Skeletal muscle tissue (tissue), 4 donors: ENCODE data around the gene HCST. TPM values are rescaled to one million over a fixed set of nuclear protein-coding genes. Genes with fewer than 3 reads are reported as not detected.

Experiments
- H3K27ac ChIP-seq: one replicate; pipeline ENCODE4 v1.7.0; 2013; ENCODE audit warnings: mild to moderate bottlenecking, low read depth, low read length, inconsistent platforms
- H3K27me3 ChIP-seq, 3 donors: one replicate each; pipeline ENCODE4 v1.7.0; 2013; ENCODE audit warnings: low read length in 3 of 3; ENCODE audit not compliant: control insufficient read depth in 3 of 3, insufficient read depth in 3 of 3
- H3K36me3 ChIP-seq, 3 donors: one replicate each; pipeline ENCODE4 v1.7.0; 2013; ENCODE audit warnings: low read length in 3 of 3; ENCODE audit not compliant: control insufficient read depth in 3 of 3, insufficient read depth in 3 of 3
- H3K4me1 ChIP-seq, 3 donors: one replicate each; pipeline ENCODE4 v1.7.0; 2013; ENCODE audit warnings: low read length in 3 of 3, mild to moderate bottlenecking in 3 of 3; ENCODE audit not compliant: control insufficient read depth in 3 of 3, insufficient read depth in 3 of 3
- H3K4me3 ChIP-seq, 3 donors: one replicate each; pipeline ENCODE4 v1.7.0; 2013; ENCODE audit warnings: low read length in 3 of 3
- H3K9ac ChIP-seq, 3 donors: one replicate each; pipeline ENCODE4 v1.7.0; 2013; ENCODE audit warnings: low read length in 3 of 3, mild to moderate bottlenecking in 3 of 3, moderate library complexity in 2 of 3, low read depth in 1 of 3
- H3K9me3 ChIP-seq, 3 donors: one replicate each; pipeline ENCODE4 v1.7.0; 2013; ENCODE audit warnings: low read length in 3 of 3; ENCODE audit not compliant: control insufficient read depth in 3 of 3
- total RNA-seq: library from RNA; depleted of rRNA; stranded (reverse); fragments of >200 nt; gene quantifications from one replicate; pipeline ENCODE4 v1.2.3, GENCODE V29; 2014
- donor health status: Osteomylitis.

Gene HCST
- total RNA-seq, 1 donor from 2014 or later: 1.6 TPM

GRCh38 chr19:35931874-35932202, 29.5 kb downstream of the HCST start:
- H3K9ac ChIP-seq: peak overlapping the region in 2 of 3 donors; percentile 58 to 61
- H3K36me3 ChIP-seq: no peaks in the 10 kb centered on the region
- peak overlapping the region; percentile 57 to 76 (median 67) for H3K4me3 ChIP-seq
- peaks cover 19 to 32% (median 21%) of the 10 kb centered on the region in 3 donors for H3K4me1 ChIP-seq
- peak overlapping the region; percentile 55 for H3K27ac ChIP-seq
- peaks cover 0 to under 1% (median 0%) of the 10 kb centered on the region in 3 donors for H3K27me3 ChIP-seq
- no peaks in the 10 kb centered on the region for H3K9me3 ChIP-seq

DNA sequence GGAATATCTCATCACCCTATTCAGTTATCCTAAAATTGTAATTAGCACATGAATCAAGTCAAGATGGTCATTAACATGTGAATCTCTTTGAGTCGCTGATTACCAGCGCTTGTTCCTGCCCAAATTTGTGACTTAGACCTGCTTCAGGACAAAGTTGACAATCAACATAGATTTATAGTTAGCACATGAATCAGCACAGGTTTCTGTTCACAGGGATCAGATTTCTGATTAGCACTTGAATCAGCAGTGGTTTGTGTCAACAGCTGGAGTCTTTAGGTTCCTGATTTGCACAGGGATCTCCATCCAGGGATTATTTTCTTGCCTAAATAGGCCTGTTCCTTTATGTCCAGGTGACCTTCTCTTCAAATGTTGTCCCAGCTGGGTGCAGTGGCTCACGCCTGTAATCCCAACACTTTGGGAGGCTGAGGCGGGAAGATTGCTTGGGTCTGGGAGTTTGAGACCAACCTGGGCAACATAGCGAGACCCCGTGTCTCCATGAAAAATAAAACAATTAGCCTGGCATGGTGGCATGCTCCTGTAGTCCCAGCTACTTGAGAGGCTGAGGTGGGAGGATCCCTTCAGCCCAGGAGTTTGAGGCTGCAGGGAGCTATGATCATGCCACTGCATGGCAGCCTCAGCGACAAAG, 30.1 kb downstream of the HCST start:
- Histone ChIP-seq H3K9ac (peak overlapping the region in 1 of 3 donors; percentile 61), H3K4me3 (peak overlapping the region in 2 of 3 donors; percentile 57 to 76), H3K9me3 (no peaks in the 10 kb centered on the region), H3K27ac (peak overlapping the region; percentile 55), H3K4me1 (peaks cover 25 to 37% (median 27%) of the 10 kb centered on the region in 3 donors), H3K27me3 (no peaks in the 10 kb centered on the region), H3K36me3 (no peaks in the 10 kb centered on the region)

GRCh38 chr19:35935911-35936737, 33.8 kb downstream of the HCST start, which contains the start of gene LRFN3:
LRFN3 (plus strand) TSS chr19:35936374; CDS start chr19:35939426, 3,052 bp downstream.
- Histone ChIP-seq H3K9me3 (no peaks in the 10 kb centered on the region), H3K4me1 (peaks cover 31 to 48% (median 36%) of the 10 kb centered on the region in 3 donors), H3K4me3 (peak within 1 kb of the TSS; percentile 77 to 91 (median 80)), H3K36me3 (peaks cover 0 to 10% (median 0%) of the 10 kb centered on the region in 3 donors), H3K27ac (peak within 1 kb of the TSS; percentile 68), H3K9ac (peak within 1 kb of the TSS; percentile 81 to 85 (median 84)), H3K27me3 (no peaks in the 10 kb centered on the region)

DNA sequence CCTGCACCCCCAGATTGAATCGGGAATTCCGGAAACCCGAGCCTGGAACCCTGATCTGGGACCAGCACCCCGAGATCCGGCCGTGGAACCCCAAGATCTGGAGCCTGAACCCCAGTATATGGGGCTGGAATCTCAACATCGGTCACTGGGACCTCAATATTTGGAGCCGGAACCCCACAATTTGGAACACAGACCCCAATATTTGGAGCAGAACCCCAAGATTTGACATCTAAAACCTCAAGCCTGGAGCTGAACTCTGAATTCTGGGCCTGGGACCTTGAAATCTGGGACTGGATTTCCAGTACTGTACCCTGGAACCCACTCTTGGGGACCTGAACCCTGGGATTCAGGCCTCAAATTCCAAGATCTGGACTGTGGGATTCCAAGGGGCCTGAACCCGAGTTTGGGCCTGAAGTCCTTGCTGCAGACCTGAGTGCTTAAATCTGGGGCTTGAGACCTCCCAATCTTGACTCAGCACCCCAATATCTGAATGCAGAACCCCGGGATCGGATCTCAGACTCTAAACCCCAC, 34.5 kb downstream of the HCST start:
- Histone ChIP-seq H3K4me3 (peak overlapping the region; percentile 69 to 77 (median 73)), H3K27me3 (no peaks in the 10 kb centered on the region), H3K36me3 (peaks cover 0 to 12% (median 0%) of the 10 kb centered on the region in 3 donors), H3K9me3 (no peaks in the 10 kb centered on the region), H3K27ac (peak overlapping the region; percentile 68), H3K9ac (peak overlapping the region; percentile 73 to 84 (median 81)), H3K4me1 (peaks cover 28 to 45% (median 32%) of the 10 kb centered on the region in 3 donors)

DNA sequence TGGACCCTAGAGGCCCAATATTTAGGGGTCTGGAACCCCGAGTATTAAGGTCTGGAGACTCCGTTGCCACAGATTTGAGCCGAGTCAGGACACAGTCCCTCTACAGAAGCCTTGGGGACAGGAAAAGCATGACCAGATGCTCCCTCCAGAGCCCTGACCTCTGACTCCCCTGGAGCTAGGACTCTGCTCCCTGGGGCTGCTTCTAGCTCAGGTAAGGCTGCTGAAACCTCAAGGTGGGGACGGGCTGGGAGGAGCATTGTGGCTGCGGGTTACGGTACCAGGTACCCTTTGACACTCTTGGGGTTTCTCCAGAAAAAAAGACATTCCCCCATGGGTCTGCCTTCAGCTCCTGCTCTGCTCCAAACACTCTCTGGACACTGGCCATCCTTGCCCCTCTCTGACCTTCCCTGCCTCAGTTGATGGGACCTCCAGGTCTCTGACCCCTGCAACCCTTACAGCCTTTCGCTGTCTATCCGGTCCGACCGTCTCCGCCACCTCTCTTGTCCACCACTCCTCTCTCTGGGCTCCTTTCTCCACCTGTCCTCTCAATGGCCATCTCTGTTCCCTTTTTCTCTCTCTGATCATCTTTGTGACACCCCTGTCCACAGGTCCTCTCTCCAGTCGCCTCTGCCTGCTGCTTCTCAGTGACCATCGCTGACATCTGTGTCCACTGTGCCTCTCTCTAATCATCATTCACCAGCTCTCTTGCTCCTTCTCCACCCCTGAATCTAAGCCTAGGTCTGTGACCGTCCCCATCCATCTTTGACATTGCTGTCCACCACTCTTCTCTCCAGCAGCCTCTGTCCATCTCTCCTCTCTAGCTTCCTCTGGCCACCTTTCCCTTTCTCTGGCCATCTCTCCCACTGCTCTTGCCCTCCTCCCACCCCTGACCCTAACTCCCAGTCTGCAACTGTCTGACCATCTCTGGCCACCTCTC, 35.3 kb downstream of the HCST start:
- peak overlapping the region; percentile 68 for H3K27ac ChIP-seq
- peaks cover 26 to 38% (median 30%) of the 10 kb centered on the region in 3 donors for H3K4me1 ChIP-seq
- peak overlapping the region; percentile 73 to 84 (median 81) for H3K9ac ChIP-seq
- H3K9me3 ChIP-seq: no peaks in the 10 kb centered on the region
- peak overlapping the region; percentile 69 to 77 (median 73) for H3K4me3 ChIP-seq
- H3K27me3 ChIP-seq: no peaks in the 10 kb centered on the region
- H3K36me3 ChIP-seq: peaks cover 0 to 13% (median 5%) of the 10 kb centered on the region in 3 donors

DNA sequence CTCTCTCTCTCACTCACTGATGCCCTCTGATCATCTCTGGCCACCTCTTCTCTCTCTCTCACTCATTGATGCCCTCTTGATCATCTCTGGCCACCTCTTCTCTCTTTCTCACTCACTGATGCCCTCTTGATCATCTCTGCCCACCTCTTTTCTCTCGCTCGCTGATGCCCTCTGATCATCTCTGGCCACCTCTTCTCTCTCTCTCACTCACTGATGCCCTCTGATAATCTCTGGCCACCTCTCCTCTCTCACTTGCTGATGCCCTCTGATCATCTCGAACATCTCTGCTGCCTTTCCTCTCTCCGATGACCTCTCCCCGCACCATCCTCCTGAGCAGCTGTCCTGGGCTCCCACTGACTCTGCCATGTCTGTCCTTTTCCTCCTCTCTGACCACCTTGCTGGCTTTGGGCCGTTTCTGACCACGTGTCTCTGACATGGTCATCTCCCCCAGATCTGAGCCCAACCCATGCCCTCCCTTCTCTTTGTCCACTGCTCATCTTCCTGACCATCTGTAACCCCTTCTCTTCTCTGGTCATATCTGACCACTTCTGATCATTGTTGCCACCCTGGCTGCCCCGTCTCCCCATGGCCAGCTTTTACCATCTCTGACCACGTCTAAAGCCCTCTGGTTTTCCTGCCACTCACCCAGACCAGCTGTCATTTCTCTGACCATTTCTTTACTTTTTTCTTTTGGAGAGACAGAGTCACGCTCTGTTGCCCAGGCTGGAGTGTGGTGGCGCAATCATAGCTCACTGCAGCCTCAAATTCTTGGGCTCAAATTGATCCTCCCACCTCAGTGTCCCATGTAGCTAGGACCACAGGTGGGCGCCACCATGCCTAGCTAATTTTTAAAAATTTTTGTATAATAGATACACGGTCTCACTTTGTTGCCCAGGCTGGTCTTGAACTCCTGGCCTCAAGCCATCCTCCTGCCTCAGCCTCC, 36.2 kb downstream of the HCST start:
- Histone ChIP-seq H3K9ac (peak overlapping the region in 1 of 3 donors; percentile 53), H3K27ac (no peak overlapping the region), H3K4me1 (peaks cover 26 to 38% (median 30%) of the 10 kb centered on the region in 3 donors), H3K9me3 (no peaks in the 10 kb centered on the region), H3K4me3 (peak overlapping the region; percentile 69 to 77 (median 73)), H3K27me3 (no peaks in the 10 kb centered on the region), H3K36me3 (peaks cover 0 to 13% (median 6%) of the 10 kb centered on the region in 3 donors)

DNA sequence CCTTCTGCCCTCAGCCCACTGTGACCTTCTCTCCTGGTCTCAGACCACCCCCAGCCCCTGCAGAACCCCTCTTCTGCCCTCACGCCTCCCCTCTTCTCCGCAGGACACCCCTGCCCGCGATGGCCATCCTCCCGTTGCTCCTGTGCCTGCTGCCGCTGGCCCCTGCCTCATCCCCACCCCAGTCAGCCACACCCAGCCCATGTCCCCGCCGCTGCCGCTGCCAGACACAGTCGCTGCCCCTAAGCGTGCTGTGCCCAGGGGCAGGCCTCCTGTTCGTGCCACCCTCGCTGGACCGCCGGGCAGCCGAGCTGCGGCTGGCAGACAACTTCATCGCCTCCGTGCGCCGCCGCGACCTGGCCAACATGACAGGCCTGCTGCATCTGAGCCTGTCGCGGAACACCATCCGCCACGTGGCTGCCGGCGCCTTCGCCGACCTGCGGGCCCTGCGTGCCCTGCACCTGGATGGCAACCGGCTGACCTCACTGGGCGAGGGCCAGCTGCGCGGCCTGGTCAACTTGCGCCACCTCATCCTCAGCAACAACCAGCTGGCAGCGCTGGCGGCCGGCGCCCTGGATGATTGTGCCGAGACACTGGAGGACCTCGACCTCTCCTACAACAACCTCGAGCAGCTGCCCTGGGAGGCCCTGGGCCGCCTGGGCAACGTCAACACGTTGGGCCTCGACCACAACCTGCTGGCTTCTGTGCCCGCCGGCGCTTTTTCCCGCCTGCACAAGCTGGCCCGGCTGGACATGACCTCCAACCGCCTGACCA, 37.2 kb downstream of the HCST start:
- no peaks in the 10 kb centered on the region for H3K27me3 ChIP-seq
- H3K9me3 ChIP-seq: no peaks in the 10 kb centered on the region
- H3K36me3 ChIP-seq: peaks cover 0 to 15% (median 13%) of the 10 kb centered on the region in 3 donors
- H3K4me3 ChIP-seq: no peak overlapping the region
- no peak overlapping the region for H3K27ac ChIP-seq
- H3K4me1 ChIP-seq: peaks cover 26 to 38% (median 30%) of the 10 kb centered on the region in 3 donors
- no peak overlapping the region for H3K9ac ChIP-seq

GRCh38 chr19:35940078-35940775, 37.9 kb downstream of the HCST start:
- no peaks in the 10 kb centered on the region for H3K9me3 ChIP-seq
- no peaks in the 10 kb centered on the region for H3K27me3 ChIP-seq
- H3K4me3 ChIP-seq: no peak overlapping the region
- peaks cover 0 to 19% (median 15%) of the 10 kb centered on the region in 3 donors for H3K36me3 ChIP-seq
- no peak overlapping the region for H3K27ac ChIP-seq
- H3K4me1 ChIP-seq: peaks cover 24 to 31% (median 27%) of the 10 kb centered on the region in 3 donors
- H3K9ac ChIP-seq: no peak overlapping the region
